ENCODE data around the gene GRIK4. TPM values are rescaled to one million over a fixed set of nuclear protein-coding genes. Genes with fewer than 3 reads are reported as not detected.

The GRIK4 gene
- total RNA-seq, 1 experiment from 2014 or later, result not detected

DNA sequence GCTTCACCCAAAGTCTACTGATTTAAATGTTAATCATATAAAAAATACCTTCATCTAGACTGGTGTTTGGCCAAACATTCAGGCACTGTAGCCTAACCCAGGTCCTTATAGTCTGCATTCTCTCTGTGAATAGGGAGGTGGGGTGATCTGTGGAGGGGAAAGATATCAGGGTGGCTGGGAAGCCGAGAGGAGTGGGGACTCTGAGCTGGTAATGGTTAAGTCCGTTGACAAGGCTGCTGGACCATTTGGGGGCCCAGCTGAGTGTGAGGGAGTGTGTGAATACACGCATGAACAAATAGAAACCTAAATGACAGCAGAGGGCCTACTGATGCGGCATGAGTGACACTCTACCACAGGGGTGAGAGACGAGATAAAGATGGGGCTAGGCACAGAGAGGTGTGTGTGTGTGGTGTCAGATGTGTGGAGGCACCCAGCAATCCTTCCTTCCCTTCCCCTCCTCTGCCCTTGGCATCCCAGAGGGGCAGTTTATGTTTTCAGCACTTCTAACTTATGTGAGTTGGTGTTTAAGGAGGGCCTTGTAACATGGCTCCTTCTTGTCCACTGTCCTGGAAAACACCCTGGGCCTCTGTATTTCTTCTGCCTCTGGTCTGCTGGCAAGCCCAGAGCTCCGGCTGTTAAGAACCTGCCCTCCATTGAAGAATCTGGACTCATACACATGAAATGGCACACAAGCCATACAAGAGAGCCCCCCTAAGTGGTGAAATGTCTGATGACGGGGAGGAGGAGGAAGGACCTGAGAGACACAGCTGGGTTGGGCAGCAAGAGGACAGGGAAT is 263.2 kb downstream of the GRIK4 start:
- DNase-seq, result no peak
- Histone ChIP-seq H3K4me3 (ENCODE audit: low read length) (no peak overlapping the region), H3K4me1 (ENCODE audit: low read length) (no peaks in the 10 kb centered on the region), H3K79me2 (ENCODE audit: low read length) (no peaks in the 10 kb centered on the region), H3K9ac (ENCODE audit: low read length) (no peak overlapping the region), H3K9me2 (replicated peaks; ENCODE audit: insufficient read depth, low read length) (no peaks in the 10 kb centered on the region), H3K9me3 (ENCODE audit: low read length) (no peaks in the 10 kb centered on the region), H4K20me1 (ENCODE audit: insufficient read depth, low read depth, low read length) (no peaks in the 10 kb centered on the region), H3K4me2 (ENCODE audit: low read depth, low read length, poor library complexity, severe bottlenecking) (no peak overlapping the region), H2AFZ (ENCODE audit: low read length) (no peak overlapping the region), H3K36me3 (ENCODE audit: insufficient read depth, low read length) (no peaks in the 10 kb centered on the region), H3K27me3 (ENCODE audit: low read length) (no peaks in the 10 kb centered on the region), H3K27ac (ENCODE audit: low read length) (no peak overlapping the region)

DNA sequence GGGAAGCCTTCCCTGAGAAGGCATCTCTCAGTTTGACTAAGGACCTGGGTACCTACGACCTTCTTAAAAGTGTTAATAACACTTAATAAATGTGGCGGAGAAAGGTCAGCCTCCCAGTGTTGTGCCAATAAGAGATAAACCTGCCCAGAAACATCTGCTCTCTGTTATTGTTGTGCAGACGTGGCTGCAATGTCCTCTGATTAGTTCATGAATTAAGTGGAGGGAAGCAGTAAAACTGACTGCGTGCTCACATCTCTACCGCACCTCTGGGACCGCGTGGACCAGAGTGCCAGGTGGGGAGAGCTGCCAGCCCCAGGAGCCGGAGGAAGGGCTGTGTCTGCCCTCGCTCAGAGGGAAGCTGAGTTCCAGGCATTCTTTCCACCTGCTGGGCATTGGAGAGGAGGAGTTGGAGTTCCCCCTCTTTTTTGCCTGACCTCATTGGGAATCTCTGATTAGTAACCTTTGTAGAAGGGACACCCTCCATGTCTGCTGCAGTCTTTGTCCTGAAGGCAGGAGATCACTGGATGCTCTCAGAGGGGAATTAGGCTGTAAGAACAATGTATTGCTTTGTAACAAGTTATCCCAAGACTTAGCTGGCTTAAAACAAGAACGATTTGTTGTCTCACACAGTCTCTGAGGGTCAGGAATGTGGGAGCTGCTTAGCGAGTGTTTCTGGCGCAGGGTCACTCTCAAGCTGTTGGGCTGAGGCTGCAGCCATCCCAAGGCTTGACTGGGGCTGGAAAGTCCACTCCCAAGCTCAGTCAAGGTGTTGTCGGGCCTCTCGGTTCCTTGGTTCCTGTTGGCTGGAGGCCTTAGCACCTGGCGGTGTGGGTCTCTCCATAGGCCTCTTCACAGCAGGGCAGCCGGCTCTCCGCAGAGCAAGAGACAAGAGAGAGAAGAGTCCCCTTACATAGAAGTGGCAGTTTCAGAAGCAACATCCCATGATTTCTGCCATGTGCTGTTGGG is 264.7 kb downstream of the GRIK4 start:
- Histone ChIP-seq H3K4me1 (ENCODE audit: low read length) (no peaks in the 10 kb centered on the region), H3K27ac (ENCODE audit: low read length) (no peak overlapping the region), H3K9ac (ENCODE audit: low read length) (no peak overlapping the region), H3K9me2 (replicated peaks; ENCODE audit: insufficient read depth, low read length) (no peaks in the 10 kb centered on the region), H3K9me3 (ENCODE audit: low read length) (no peaks in the 10 kb centered on the region), H3K36me3 (ENCODE audit: insufficient read depth, low read length) (no peaks in the 10 kb centered on the region), H3K27me3 (ENCODE audit: low read length) (no peaks in the 10 kb centered on the region), H3K4me3 (ENCODE audit: low read length) (no peak overlapping the region), H3K4me2 (ENCODE audit: low read depth, low read length, poor library complexity, severe bottlenecking) (no peak overlapping the region), H3K79me2 (ENCODE audit: low read length) (no peaks in the 10 kb centered on the region), H4K20me1 (ENCODE audit: insufficient read depth, low read depth, low read length) (no peaks in the 10 kb centered on the region), H2AFZ (ENCODE audit: low read length) (no peak overlapping the region)
- no peak for DNase-seq

DNA sequence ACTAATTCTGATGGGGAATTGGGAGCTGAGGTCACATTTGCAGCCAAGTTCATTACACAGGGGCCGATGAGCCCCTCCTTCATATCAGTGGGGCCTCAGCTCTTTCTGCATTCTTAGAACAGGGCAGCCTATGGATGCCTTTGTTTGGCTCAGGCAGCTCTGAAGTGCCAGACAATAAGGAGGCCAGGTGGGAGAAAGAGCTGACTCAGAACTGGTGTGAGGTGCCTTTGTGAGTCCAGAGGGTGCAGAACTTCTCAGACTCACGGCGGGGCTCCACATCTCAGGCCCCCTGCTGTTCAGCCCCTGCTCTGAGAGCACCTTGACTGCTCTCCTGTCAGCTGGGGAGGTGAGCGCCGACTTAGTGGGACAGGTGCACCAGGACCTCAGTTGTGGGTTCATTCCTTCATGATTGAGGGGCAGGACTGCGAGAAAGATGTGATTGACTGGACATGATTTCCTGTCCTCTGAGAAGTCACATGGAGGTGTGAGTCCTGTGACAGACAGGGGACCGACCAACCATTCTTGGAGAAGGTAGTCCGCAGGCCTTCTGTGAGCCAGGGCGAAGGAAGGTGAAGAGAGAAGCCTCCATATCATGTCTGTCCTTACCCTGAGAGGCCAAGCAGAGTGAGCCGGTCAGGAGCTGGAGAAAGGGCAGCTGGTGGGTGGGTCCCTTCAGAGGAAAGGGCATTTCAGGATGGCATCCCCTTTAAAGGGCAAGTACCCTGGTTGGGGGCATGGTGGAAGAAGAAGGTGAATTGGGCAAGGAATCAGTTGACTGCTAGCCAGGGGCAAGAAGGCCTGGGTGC is 267.3 kb downstream of the GRIK4 start:
- Histone ChIP-seq H3K79me2 (ENCODE audit: low read length) (no peaks in the 10 kb centered on the region), H3K4me1 (ENCODE audit: low read length) (no peaks in the 10 kb centered on the region), H3K36me3 (ENCODE audit: insufficient read depth, low read length) (no peaks in the 10 kb centered on the region), H3K9me3 (ENCODE audit: low read length) (no peaks in the 10 kb centered on the region), H3K4me2 (ENCODE audit: low read depth, low read length, poor library complexity, severe bottlenecking) (no peak overlapping the region), H4K20me1 (ENCODE audit: insufficient read depth, low read depth, low read length) (no peaks in the 10 kb centered on the region), H3K27me3 (ENCODE audit: low read length) (no peaks in the 10 kb centered on the region), H3K9ac (ENCODE audit: low read length) (no peak overlapping the region), H3K4me3 (ENCODE audit: low read length) (no peak overlapping the region), H3K27ac (ENCODE audit: low read length) (no peak overlapping the region), H3K9me2 (replicated peaks; ENCODE audit: insufficient read depth, low read length) (no peaks in the 10 kb centered on the region), H2AFZ (ENCODE audit: low read length) (no peak overlapping the region)
- DNase-seq, result no peak

DNA sequence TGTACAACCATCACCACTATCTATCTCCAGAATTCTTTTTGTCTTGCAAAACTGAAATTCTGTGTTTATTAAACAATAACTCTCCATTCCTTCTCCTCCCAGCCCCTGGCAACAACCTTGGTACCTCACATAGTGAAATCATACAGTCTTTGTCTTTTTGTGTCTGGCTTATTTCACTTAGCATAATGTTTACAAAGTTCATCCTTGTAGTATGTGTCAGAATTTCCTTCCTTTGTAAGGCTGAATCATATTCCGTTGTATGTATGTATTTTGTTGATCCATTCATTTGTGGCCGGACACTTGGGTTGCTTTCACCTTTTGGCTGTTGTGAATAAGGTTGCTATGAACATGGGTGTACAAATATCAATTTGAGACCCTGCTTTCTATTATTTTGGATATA is 268.7 kb downstream of the GRIK4 start:
- no peaks in the 10 kb centered on the region for H4K20me1 ChIP-seq (ENCODE audit: insufficient read depth, low read depth, low read length)
- no peaks in the 10 kb centered on the region for H3K4me1 ChIP-seq (ENCODE audit: low read length)
- H3K36me3 ChIP-seq (ENCODE audit: insufficient read depth, low read length), result no peaks in the 10 kb centered on the region
- H3K27me3 ChIP-seq (ENCODE audit: low read length), result no peaks in the 10 kb centered on the region
- no peaks in the 10 kb centered on the region for H3K79me2 ChIP-seq (ENCODE audit: low read length)
- no peaks in the 10 kb centered on the region for H3K9me3 ChIP-seq (ENCODE audit: low read length)
- no peak overlapping the region for H3K4me2 ChIP-seq (ENCODE audit: low read depth, low read length, poor library complexity, severe bottlenecking)
- no peak overlapping the region for H3K27ac ChIP-seq (ENCODE audit: low read length)
- H3K9ac ChIP-seq (ENCODE audit: low read length), result no peak overlapping the region
- no peaks in the 10 kb centered on the region for H3K9me2 ChIP-seq (replicated peaks; ENCODE audit: insufficient read depth, low read length)
- H3K4me3 ChIP-seq (ENCODE audit: low read length), result no peak overlapping the region
- no peak for DNase-seq
- no peak overlapping the region for H2AFZ ChIP-seq (ENCODE audit: low read length)

DNA sequence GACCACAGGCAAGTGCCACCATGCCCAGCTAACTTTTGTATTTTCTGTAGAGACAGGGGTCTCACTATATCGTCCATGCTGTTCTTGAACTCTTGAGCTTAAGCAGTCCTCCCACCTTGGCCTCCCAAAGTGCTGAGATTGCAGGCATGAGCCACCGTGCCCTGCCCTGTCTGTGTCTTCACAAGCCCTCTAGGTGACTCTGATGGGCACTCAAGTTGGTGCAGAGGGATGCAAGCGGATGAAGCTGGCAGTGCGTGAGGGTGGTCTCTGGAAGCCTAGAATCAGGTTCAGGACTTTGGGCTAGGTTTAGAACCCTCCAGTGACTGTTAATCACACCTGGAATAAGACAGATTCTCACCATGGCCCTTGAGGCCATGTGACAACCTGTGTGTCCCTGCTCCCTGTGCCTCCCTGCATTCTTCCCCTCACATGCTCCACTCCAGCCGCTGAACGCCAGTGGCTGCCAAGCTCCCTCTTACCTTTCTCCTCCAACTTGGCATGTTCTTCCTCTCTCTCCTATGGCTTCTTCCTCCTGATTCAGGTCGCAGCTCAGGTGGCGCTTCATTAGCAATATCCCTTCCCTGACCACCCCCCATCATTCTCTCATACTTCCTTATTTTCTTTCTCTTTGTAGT is 270.1 kb downstream of the GRIK4 start:
- H3K27me3 ChIP-seq (ENCODE audit: low read length), result no peaks in the 10 kb centered on the region
- H2AFZ ChIP-seq (ENCODE audit: low read length), result no peak overlapping the region
- H3K36me3 ChIP-seq (ENCODE audit: insufficient read depth, low read length), result no peaks in the 10 kb centered on the region
- no peak overlapping the region for H3K4me3 ChIP-seq (ENCODE audit: low read length)
- H3K4me2 ChIP-seq (ENCODE audit: low read depth, low read length, poor library complexity, severe bottlenecking), result no peak overlapping the region
- H3K4me1 ChIP-seq (ENCODE audit: low read length), result no peaks in the 10 kb centered on the region
- H4K20me1 ChIP-seq (ENCODE audit: insufficient read depth, low read depth, low read length), result no peaks in the 10 kb centered on the region
- no peaks in the 10 kb centered on the region for H3K9me3 ChIP-seq (ENCODE audit: low read length)
- no peak overlapping the region for H3K9ac ChIP-seq (ENCODE audit: low read length)
- no peaks in the 10 kb centered on the region for H3K79me2 ChIP-seq (ENCODE audit: low read length)
- DNase-seq, result no peak
- H3K9me2 ChIP-seq (replicated peaks; ENCODE audit: insufficient read depth, low read length), result no peaks in the 10 kb centered on the region
- no peak overlapping the region for H3K27ac ChIP-seq (ENCODE audit: low read length)

DNA sequence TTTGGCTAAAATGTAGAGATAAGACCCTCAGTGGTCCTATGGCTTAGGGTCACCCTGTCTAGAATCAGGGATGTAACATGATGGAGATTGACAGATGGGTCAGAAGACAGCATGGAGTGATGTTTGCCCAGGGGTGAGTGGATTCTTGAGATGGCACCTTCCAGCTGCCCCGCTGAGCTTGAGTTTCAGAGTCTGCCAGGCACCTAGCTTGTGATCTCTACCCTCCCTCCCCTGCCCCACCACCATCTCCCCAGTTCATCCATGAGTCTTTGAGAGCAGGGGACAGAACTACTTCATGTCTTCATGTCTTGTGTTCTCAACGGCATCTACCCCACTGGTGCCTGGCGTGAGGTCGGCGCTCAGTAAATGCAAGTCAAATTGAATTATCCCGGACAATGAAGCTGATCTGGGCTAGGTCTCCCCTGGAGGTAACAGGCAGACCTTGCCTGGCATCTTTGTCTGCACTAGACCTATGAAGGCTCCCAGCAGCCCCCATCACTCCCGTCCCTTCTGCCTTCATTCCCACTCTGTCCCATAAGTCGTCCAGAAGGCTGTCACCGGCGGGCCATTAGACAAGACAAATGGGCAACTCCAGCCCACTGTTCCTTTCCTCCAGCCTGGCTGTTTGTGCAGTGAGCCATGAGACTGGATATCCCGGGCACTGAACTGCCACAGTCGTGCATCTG is 273.2 kb downstream of the GRIK4 start:
- Histone ChIP-seq H3K36me3 (ENCODE audit: insufficient read depth, low read length) (no peaks in the 10 kb centered on the region), H3K9me2 (replicated peaks; ENCODE audit: insufficient read depth, low read length) (no peaks in the 10 kb centered on the region), H4K20me1 (ENCODE audit: insufficient read depth, low read depth, low read length) (no peaks in the 10 kb centered on the region), H3K4me1 (ENCODE audit: low read length) (no peaks in the 10 kb centered on the region), H3K79me2 (ENCODE audit: low read length) (no peaks in the 10 kb centered on the region), H3K27ac (ENCODE audit: low read length) (no peak overlapping the region), H3K9ac (ENCODE audit: low read length) (no peak overlapping the region), H3K4me3 (ENCODE audit: low read length) (no peak overlapping the region), H3K9me3 (ENCODE audit: low read length) (no peaks in the 10 kb centered on the region), H3K27me3 (ENCODE audit: low read length) (no peaks in the 10 kb centered on the region), H2AFZ (ENCODE audit: low read length) (no peak overlapping the region), H3K4me2 (ENCODE audit: low read depth, low read length, poor library complexity, severe bottlenecking) (no peak overlapping the region)
- no peak for DNase-seq

DNA sequence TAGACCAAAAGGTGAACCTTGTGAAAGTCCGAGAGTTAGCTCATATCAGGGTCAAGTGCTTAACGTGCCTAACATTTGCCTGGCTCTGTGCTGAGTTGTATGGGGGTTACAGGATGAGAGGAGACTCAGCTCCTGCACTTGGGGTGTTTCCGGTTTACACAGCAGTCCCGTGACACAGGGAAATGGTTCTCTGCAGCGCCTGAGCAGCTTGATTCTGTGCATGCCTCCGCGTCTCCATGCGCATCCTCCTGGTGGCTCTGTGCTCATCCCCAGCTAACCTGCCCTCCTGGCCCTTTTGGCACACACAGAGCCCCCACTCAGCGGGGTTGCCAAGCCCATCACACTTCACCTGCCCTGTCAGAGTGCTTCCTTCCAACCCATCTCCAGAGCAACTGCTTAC is 274.0 kb downstream of the GRIK4 start:
- Histone ChIP-seq H3K27ac (ENCODE audit: low read length) (no peak overlapping the region), H3K9ac (ENCODE audit: low read length) (no peak overlapping the region), H3K36me3 (ENCODE audit: insufficient read depth, low read length) (no peaks in the 10 kb centered on the region), H3K4me2 (ENCODE audit: low read depth, low read length, poor library complexity, severe bottlenecking) (no peak overlapping the region), H4K20me1 (ENCODE audit: insufficient read depth, low read depth, low read length) (no peaks in the 10 kb centered on the region), H3K9me2 (replicated peaks; ENCODE audit: insufficient read depth, low read length) (no peaks in the 10 kb centered on the region), H3K79me2 (ENCODE audit: low read length) (no peaks in the 10 kb centered on the region), H3K27me3 (ENCODE audit: low read length) (no peaks in the 10 kb centered on the region), H3K9me3 (ENCODE audit: low read length) (no peaks in the 10 kb centered on the region), H2AFZ (ENCODE audit: low read length) (no peak overlapping the region), H3K4me1 (ENCODE audit: low read length) (no peaks in the 10 kb centered on the region), H3K4me3 (ENCODE audit: low read length) (no peak overlapping the region)
- DNase-seq, result no peak

Measured in Karpas-422 (cell line).